PC-9 (cell line): ENCODE results near the gene NFIA. TPM values are rescaled to one million over a fixed set of nuclear protein-coding genes. Genes with fewer than 3 reads are reported as not detected.

Source experiments
- BruUV-seq: library from RNA; stranded (reverse); fragments of 400-500 nt; replicated peaks from 2 replicates; lab custom pipeline; 2021; lab: Mats Ljungman, UMichigan
- CTCF ChIA-PET: fragments of 300-600 bp; sonication (Branson Sonifier 250); formaldehyde crosslinking; loops from one replicate; lab custom pipeline; 2022; ENCODE audit warnings: antibody characterized with exemption; lab: Charles Lee
- POLR2A ChIA-PET: fragments of 300-600 bp; sonication (Branson Sonifier 250); formaldehyde crosslinking; loops from one replicate; lab custom pipeline; 2022; ENCODE audit warnings: antibody characterized with exemption; ENCODE audit not compliant: unreplicated experiment; lab: Charles Lee
- DNase-seq, 2 experiments: peaks; one replicate each; pipeline versions ENCODE4 v3.0.0 to v3.0.0-alpha.2; 2015 to 2022; ENCODE audit warnings: mixed read lengths in 1 of 2
- H2AFZ ChIP-seq: fragments of 200-600 bp; sonication (generic); 2 replicates; pipeline ENCODE4 v1.8.1; 2017; ENCODE audit warnings: antibody characterized with exemption
- H3F3A ChIP-seq: fragments of 200-600 bp; sonication (generic); 2 replicates; pipeline ENCODE4 v1.8.1; 2017; ENCODE audit warnings: antibody characterized with exemption, mild to moderate bottlenecking, low read depth; ENCODE audit not compliant: insufficient read depth
- H3K27ac ChIP-seq: fragments of 200-600 bp; sonication (generic); 2 replicates; pipeline ENCODE4 v1.6.1; 2016; ENCODE audit warnings: mixed run types
- H3K27me3 ChIP-seq: fragments of 200-600 bp; sonication (generic); 2 replicates; pipeline ENCODE4 v1.6.1; 2016; ENCODE audit warnings: low read depth, mixed run types; ENCODE audit not compliant: insufficient read depth
- H3K36me3 ChIP-seq: fragments of 200-600 bp; sonication (generic); 2 replicates; pipeline ENCODE4 v1.6.1; 2016; ENCODE audit warnings: low read depth, mixed run types
- H3K4me1 ChIP-seq: fragments of 200-600 bp; sonication (generic); replicated peaks from 2 replicates; pipeline ENCODE4 v1.6.1; 2016; ENCODE audit warnings: mixed run types; ENCODE audit not compliant: insufficient read depth
- H3K4me2 ChIP-seq: fragments of 200-600 bp; sonication (generic); 2 replicates; pipeline ENCODE4 v1.6.1; 2017; ENCODE audit warnings: mixed run types
- H3K4me3 ChIP-seq: fragments of 200-600 bp; sonication (generic); 2 replicates; pipeline ENCODE4 v1.6.1; 2016; ENCODE audit warnings: mixed run types
- H3K79me2 ChIP-seq: fragments of 200-600 bp; sonication (generic); 2 replicates; pipeline ENCODE4 v1.6.1; 2017; ENCODE audit warnings: low read depth, mixed run types
- H3K9me2 ChIP-seq: fragments of 200-600 bp; sonication (generic); 2 replicates; pipeline ENCODE4 v1.8.1; 2017; ENCODE audit warnings: mild to moderate bottlenecking; ENCODE audit not compliant: insufficient read depth
- H3K9me3 ChIP-seq: fragments of 200-600 bp; sonication (generic); 2 replicates; pipeline ENCODE4 v1.8.1; 2016; ENCODE audit warnings: low read depth; ENCODE audit not compliant: insufficient read depth
- H4K20me1 ChIP-seq: fragments of 200-600 bp; sonication (generic); 2 replicates; pipeline ENCODE4 v1.8.1; 2017; ENCODE audit not compliant: insufficient read depth
- CTCF ChIP-seq: fragments of 200-600 bp; sonication (generic); conservative IDR thresholded peaks from 2 replicates; pipeline ENCODE4 v1.6.1; 2017; ENCODE audit warnings: mixed run types, antibody characterized with exemption, mild to moderate bottlenecking, moderate library complexity
- EZH2 ChIP-seq: fragments of 200-600 bp; sonication (generic); IDR thresholded peaks from 2 replicates; pipeline ENCODE4 v1.8.0; 2017; ENCODE audit warnings: antibody characterized with exemption, low read depth
- intact Hi-C: fragments of 100-400 bp; cut with micrococcal nuclease; formaldehyde crosslinking; loops from one replicate; pipeline ENCODE4 v1.10.0; 2022; ENCODE audit not compliant: unreplicated experiment
- total RNA-seq: library from RNA; stranded (reverse); gene quantifications from 2 replicates; pipeline ENCODE4 v1.2.3, GENCODE V29; 2021

NFIA gene
- total RNA-seq, 1 experiment from 2014 or later, result 26.7 TPM

- Histone ChIP-seq H3K27ac (no peak overlapping the region), H3K9me3 (no peaks in the 10 kb centered on the region; the same call in 1 of the 2 replicates), H3K27me3 (no peaks in the 10 kb centered on the region), H3K4me1 (no peaks in the 10 kb centered on the region), H3F3A (no peaks in the 10 kb centered on the region), H3K4me2 (no peak overlapping the region), H2AFZ (no peak overlapping the region), H3K4me3 (no peak overlapping the region), H4K20me1 (no peaks in the 10 kb centered on the region), H3K79me2 (no peaks in the 10 kb centered on the region), H3K36me3 (peaks cover 6% of the 10 kb centered on the region; the same call in 1 of the 2 replicates), H3K9me2 (no peaks in the 10 kb centered on the region)
- ChIA-PET CTCF (interaction anchor here (0.7 kb wide), 1 partner anchor 273 kb away, joined by 8 read pairs; no protein-coding TSS in a partner anchor), POLR2A (no interaction called here)
- TF ChIP-seq CTCF (no peak), EZH2 (no peak)
- no peak for DNase-seq
- no TSS peak for BruUV-seq
- intact Hi-C loops, result no loop called here
Measured at GRCh38 chr1:61391730-61392129, 309.4 kb downstream of the NFIA start.

GRCh38 chr1:61392409-61393242 is 310.3 kb downstream of the NFIA start:
- BruUV-seq, result no TSS peak
- H3K79me2 ChIP-seq, result no peaks in the 10 kb centered on the region
- no peaks in the 10 kb centered on the region for H3K4me1 ChIP-seq
- no peak overlapping the region for H3K4me2 ChIP-seq
- peaks cover 6% of the 10 kb centered on the region; the same call in 1 of the 2 replicates for H3K36me3 ChIP-seq
- no peak overlapping the region for H3K27ac ChIP-seq
- no peaks in the 10 kb centered on the region for H4K20me1 ChIP-seq
- intact Hi-C loops, result no loop called here
- H3K27me3 ChIP-seq, result no peaks in the 10 kb centered on the region
- DNase-seq, result no peak
- TF ChIP-seq CTCF (no peak), EZH2 (no peak)
- H3K4me3 ChIP-seq, result no peak overlapping the region
- no peaks in the 10 kb centered on the region; the same call in 1 of the 2 replicates for H3K9me3 ChIP-seq
- no peaks in the 10 kb centered on the region for H3K9me2 ChIP-seq
- CTCF ChIA-PET, result no interaction called here
- POLR2A ChIA-PET, result no interaction called here
- no peak overlapping the region for H2AFZ ChIP-seq
- H3F3A ChIP-seq, result no peaks in the 10 kb centered on the region

GRCh38 chr1:61393575-61393974 is 311.2 kb downstream of the NFIA start:
- H3F3A ChIP-seq, result no peaks in the 10 kb centered on the region
- POLR2A ChIA-PET, result no interaction called here
- no peak overlapping the region for H2AFZ ChIP-seq
- no peak for DNase-seq
- H4K20me1 ChIP-seq, result no peaks in the 10 kb centered on the region
- H3K4me2 ChIP-seq, result no peak overlapping the region
- no peaks in the 10 kb centered on the region for H3K79me2 ChIP-seq
- no peak overlapping the region for H3K4me3 ChIP-seq
- no TSS peak for BruUV-seq
- CTCF ChIA-PET, result no interaction called here
- H3K27me3 ChIP-seq, result no peaks in the 10 kb centered on the region
- H3K27ac ChIP-seq, result no peak overlapping the region
- intact Hi-C loops, result no loop called here
- TF ChIP-seq CTCF (no peak), EZH2 (no peak)
- no peaks in the 10 kb centered on the region; the same call in 1 of the 2 replicates for H3K9me3 ChIP-seq
- H3K4me1 ChIP-seq, result no peaks in the 10 kb centered on the region
- no peaks in the 10 kb centered on the region for H3K9me2 ChIP-seq
- peaks cover 6% of the 10 kb centered on the region; the same call in 1 of the 2 replicates for H3K36me3 ChIP-seq
